Choroid plexus epithelial cell (primary cell): ENCODE data around the gene BHLHE23.

ENCODE experiments used
- DNase-seq: peaks from one replicate; pipeline ENCODE4 v3.0.0-alpha.2; 2010; ENCODE audit warnings: low read depth
- H3K4me3 ChIP-seq: 2 replicates; pipeline ENCODE4 v1.5.1; 2011; ENCODE audit warnings: low read depth, mild to moderate bottlenecking, control low read depth, low read length, moderate library complexity
- TF ChIP-seq, protein P1 (sequence below): conservative IDR thresholded peaks from 2 replicates; pipeline ENCODE4 v1.5.1; 2011; ENCODE audit warnings: low read depth, mild to moderate bottlenecking, control low read depth, inconsistent platforms, low read length, moderate library complexity

Gene BHLHE23

GRCh38 chr20:62957136-62958117, 49.3 kb downstream of the BHLHE23 start:
- TF ChIP-seq, protein P1, sequence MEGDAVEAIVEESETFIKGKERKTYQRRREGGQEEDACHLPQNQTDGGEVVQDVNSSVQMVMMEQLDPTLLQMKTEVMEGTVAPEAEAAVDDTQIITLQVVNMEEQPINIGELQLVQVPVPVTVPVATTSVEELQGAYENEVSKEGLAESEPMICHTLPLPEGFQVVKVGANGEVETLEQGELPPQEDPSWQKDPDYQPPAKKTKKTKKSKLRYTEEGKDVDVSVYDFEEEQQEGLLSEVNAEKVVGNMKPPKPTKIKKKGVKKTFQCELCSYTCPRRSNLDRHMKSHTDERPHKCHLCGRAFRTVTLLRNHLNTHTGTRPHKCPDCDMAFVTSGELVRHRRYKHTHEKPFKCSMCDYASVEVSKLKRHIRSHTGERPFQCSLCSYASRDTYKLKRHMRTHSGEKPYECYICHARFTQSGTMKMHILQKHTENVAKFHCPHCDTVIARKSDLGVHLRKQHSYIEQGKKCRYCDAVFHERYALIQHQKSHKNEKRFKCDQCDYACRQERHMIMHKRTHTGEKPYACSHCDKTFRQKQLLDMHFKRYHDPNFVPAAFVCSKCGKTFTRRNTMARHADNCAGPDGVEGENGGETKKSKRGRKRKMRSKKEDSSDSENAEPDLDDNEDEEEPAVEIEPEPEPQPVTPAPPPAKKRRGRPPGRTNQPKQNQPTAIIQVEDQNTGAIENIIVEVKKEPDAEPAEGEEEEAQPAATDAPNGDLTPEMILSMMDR = no peak
- no peak overlapping the region for H3K4me3 ChIP-seq
- DNase-seq = no peak

GRCh38 chr20:62956387-62957135, 50.2 kb downstream of the BHLHE23 start:
- DNase-seq = no peak
- TF ChIP-seq, protein P1 = no peak
- no peak overlapping the region for H3K4me3 ChIP-seq
